Ovary (tissue), 3 donors: Measurements from ENCODE around the gene PHC1.
A peak's percentile ranks its signal among the peaks of the same experiment; 100 is the strongest.

Experiments
- CTCF ChIP-seq, 3 donors: fragments of 450-650 bp in 2 of 3; fragments of 200-600 bp in 1 of 3; IDR thresholded peaks; one replicate each; pipeline versions ENCODE4 v1.5.1 to v1.8.0; 2016 to 2022; ENCODE audit warnings: antibody characterized with exemption in 3 of 3, mild to moderate bottlenecking in 1 of 3
- POLR2A ChIP-seq: fragments of 450-650 bp; IDR thresholded peaks from one replicate; pipeline ENCODE4 v1.6.1; 2017; ENCODE audit warnings: antibody characterized with exemption, mild to moderate bottlenecking, moderate library complexity
- donor health status: DM: no; HTN: no; CAD: no.

GRCh38 chr12:8950221-8950527 is 35.9 kb downstream of the PHC1 start:
- peak in 1 of 3 donors; percentile 5 for TF ChIP-seq CTCF (IDR thresholded peaks at IDR 0.05)
- TF ChIP-seq POLR2A, result no peak
